Astrocyte of the cerebellum (primary cell): ENCODE data around the gene FSD1L.

Experiments
- DNase-seq: peaks from one replicate; pipeline ENCODE4 v3.0.0-alpha.2; 2011; ENCODE audit warnings: low read depth
- H3K4me3 ChIP-seq: 2 replicates; pipeline ENCODE4 v1.5.1; 2011; ENCODE audit warnings: mild to moderate bottlenecking, low read depth, low read length, moderate library complexity
- in situ Hi-C: cut with HindIII; loops from 2 replicates; pipeline ENCODE4 v1.10.0; 2017; ENCODE audit warnings: low sequenced_read_pairs
- TF ChIP-seq, protein P1 (sequence below): IDR thresholded peaks from 2 replicates; pipeline ENCODE4 v1.5.1; 2012; ENCODE audit warnings: low read length, low read depth, moderate library complexity, mild to moderate bottlenecking; ENCODE audit errors: missing control alignments

FSD1L gene

DNA sequence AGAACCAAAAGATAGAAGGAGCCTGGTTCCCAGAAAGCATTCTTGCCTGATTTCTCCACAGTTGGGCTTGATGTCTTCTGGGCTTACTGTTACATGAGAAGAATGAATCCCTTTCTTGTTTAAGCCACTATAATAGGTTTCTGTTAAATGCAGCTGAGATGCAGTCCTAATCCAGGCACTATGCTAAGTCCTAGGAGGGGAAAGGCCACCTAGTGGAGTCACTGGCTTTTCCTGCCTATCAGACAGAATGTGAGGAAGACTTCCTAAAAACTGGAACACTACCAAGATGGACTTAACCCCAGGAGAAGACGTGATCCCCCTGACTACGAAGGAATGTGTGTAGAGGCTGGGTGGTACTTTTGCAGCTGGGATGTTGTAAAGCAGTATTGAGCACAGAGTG lies 34.3 kb upstream of the FSD1L start:
- TF ChIP-seq, protein P1, sequence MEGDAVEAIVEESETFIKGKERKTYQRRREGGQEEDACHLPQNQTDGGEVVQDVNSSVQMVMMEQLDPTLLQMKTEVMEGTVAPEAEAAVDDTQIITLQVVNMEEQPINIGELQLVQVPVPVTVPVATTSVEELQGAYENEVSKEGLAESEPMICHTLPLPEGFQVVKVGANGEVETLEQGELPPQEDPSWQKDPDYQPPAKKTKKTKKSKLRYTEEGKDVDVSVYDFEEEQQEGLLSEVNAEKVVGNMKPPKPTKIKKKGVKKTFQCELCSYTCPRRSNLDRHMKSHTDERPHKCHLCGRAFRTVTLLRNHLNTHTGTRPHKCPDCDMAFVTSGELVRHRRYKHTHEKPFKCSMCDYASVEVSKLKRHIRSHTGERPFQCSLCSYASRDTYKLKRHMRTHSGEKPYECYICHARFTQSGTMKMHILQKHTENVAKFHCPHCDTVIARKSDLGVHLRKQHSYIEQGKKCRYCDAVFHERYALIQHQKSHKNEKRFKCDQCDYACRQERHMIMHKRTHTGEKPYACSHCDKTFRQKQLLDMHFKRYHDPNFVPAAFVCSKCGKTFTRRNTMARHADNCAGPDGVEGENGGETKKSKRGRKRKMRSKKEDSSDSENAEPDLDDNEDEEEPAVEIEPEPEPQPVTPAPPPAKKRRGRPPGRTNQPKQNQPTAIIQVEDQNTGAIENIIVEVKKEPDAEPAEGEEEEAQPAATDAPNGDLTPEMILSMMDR, result peak; percentile 45
- in situ Hi-C loops, result loop anchor here (25.0 kb wide), 1 partner anchor 551 kb away; no protein-coding TSS in a partner anchor
- H3K4me3 ChIP-seq, result no peak overlapping the region
- DNase-seq, result no peak

DNA sequence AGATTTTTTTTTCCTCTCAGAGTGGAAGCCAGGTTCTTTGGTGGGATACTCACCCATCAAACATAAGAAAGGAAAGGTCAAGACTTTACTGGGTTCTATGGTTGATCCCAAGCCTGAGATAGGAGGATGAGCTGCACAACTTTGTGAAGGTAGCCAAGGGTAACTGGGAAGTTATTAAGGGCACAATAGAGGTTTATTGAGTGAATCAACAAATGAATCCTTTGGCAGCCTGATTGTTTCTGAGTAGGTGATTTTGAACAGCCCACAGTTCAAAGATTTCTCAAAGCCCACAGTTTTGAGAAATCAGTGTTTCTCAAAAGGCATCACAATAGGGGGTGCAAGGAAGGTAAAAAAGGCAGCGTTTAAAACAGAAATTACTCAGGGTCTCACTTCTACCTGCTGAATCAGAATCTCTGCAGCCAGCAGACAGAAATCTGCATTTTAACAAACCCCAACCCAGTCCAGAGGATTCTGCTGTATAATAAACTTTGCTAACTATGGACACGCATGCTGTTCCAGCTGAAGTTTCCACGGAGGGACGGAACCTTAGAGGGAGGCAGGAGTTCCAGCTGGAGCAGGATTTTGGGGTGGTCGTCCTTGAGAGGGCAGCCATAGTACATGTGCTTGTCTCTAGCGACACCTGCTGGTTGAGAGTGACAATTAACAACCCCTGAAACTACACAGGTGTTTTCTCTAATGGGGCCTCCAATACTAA lies 32.7 kb upstream of the FSD1L start:
- H3K4me3 ChIP-seq, result no peak overlapping the region
- TF ChIP-seq, protein P1, result peak; percentile 76
- DNase-seq, result peak; percentile 37
- in situ Hi-C loops, result loop anchor here (25.0 kb wide), 1 partner anchor 553 kb away; no protein-coding TSS in a partner anchor

DNA sequence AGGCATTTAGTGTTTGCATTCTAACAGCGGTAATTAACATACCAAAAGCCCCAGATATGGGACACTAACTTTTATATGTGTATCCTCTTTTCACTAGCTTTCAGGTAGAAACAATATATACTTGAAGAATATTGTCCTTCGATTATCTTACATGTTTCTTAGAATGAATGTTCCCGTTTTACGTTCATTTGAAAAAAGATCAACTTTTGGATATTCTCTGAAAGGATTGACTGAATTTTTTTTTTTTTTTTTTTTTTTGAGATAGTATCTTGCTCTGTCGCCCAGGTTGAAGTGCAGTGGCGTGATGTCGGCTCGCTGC lies 32.2 kb upstream of the FSD1L start:
- TF ChIP-seq, protein P1, result no peak
- no peak overlapping the region for H3K4me3 ChIP-seq
- no peak for DNase-seq
- in situ Hi-C loops, result loop anchor here (25.0 kb wide), 1 partner anchor 553 kb away; no protein-coding TSS in a partner anchor

DNA sequence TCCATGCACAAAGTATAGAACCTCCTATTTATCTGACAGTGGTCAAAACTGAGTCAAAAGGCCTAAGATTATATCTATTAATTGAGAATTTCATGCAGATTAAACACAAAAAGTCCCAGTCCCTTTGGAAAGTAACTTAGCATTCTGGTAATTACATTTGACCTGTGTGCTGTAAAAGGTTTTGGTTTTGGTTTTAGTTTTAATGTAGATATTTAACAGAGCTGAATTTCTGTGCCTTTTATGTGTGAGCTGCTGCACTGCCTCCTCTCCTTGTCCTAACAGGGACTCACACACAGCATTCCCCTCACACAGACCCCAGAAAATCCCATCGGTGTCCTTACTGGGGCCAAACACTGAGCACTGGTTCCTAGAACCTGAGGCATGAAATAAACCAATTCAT lies 31.0 kb upstream of the FSD1L start:
- H3K4me3 ChIP-seq, result no peak overlapping the region
- DNase-seq, result no peak
- in situ Hi-C loops, result loop anchor here (25.0 kb wide), 1 partner anchor 555 kb away; no protein-coding TSS in a partner anchor
- TF ChIP-seq, protein P1, result no peak

DNA sequence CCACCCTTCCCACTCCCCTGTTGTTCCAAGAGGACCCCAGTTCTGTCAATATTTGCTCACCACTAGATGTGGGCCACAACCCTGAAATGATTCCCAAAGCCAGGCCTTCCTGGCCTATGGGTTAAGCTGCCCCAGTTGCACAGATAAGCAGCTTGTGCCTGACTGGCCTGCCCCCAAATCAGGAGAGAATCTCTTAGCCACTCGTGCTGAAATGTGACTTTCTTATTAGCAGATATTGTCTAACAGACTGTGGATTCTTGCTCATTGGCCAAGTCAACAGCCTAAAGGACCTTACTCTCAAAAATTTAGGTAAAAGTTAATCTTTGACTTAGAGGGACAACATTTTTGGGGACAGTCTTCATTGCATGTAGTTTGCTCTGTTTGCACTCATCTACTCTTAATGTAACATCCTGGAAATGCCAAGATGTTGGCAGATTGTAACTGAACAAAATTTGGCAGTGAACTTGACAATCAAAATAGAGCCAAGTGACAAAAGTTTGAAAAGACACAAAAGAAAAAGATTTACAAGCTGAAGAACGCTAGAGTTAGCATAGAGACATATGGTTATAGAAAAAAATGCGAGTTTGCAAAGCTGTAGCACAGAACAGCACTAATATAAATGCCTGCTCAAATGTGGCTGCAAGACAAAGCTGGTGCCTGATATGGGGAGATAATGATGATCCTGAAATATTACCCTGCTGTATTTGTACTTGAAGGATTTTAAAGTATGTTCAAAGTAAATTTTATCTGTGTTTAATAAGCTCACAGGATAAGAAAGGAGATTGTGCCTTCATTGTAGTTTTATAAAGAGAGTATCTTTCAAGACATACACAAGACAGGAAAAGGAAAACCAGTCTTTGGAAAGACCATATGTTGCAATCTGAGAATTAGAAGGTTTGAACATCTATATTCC lies 29.0 kb upstream of the FSD1L start:
- H3K4me3 ChIP-seq, result no peak overlapping the region
- no peak for DNase-seq
- TF ChIP-seq, protein P1, result no peak
- in situ Hi-C loops, result loop anchor here (25.0 kb wide), 1 partner anchor 557 kb away; no protein-coding TSS in a partner anchor

DNA sequence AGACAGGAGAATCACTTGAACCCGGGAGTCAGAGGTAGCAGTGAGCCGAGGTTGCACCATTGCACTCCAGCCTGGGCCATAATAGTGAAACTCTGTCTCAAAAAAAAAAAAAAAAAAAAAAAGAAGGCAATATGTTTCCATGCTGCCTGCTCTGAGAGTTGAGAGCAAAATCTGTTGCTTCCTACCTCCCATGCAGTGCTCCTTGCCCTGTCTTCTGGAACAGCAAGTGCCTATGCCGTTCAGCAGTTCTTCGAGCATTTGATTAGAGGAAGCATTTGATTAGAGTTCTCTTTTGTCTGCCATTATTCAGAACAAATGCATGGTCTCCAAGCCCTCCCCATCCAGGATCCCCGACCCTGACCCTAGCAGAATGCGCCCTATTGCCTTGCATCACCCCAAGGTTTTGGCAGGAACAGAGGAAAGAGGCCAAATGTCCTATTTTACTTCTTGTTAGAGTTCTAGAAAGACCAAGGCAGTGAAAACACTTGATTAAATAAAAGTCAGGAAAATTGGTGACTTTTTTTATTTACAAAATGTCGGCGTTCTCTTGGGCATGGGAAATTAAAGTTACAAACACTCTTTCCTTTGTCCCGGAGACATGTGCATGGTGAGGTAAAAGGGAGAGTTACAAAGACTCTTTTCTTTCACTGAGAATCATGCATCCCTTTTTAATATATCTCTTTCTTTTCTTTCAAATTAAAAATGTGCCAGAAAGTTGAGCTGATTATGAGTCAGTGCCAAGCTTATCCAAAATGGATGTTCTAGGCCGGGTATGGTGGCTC lies 27.8 kb upstream of the FSD1L start:
- no peak for DNase-seq
- TF ChIP-seq, protein P1, result no peak
- in situ Hi-C loops, result loop anchor here (25.0 kb wide), 1 partner anchor 558 kb away; no protein-coding TSS in a partner anchor
- H3K4me3 ChIP-seq, result no peak overlapping the region
